ENCODE results near the gene MXD1. TPM values are rescaled to one million over a fixed set of nuclear protein-coding genes. Genes with fewer than 3 reads are reported as not detected.

Gene MXD1
- total RNA-seq, 1 experiment from 2014 or later = 13.3 TPM

- H3K36me3 Mint-ChIP-seq (ENCODE audit: insufficient read depth, unreplicated experiment) = peaks cover 10% of the 10 kb centered on the region
- no peak for DNase-seq
- CTCF ChIA-PET = no interaction called here
- BruUV-seq (replicated peaks) = no TSS peak
- H3K4me3 Mint-ChIP-seq (ENCODE audit: low read depth, unreplicated experiment) = no peak overlapping the region
- H3K27ac Mint-ChIP-seq (ENCODE audit: unreplicated experiment) = no peak overlapping the region
- peaks cover 28% of the 10 kb centered on the region for H3K4me1 Mint-ChIP-seq (ENCODE audit: low read depth, unreplicated experiment)
- no peaks in the 10 kb centered on the region for H3K9me3 Mint-ChIP-seq (ENCODE audit: low read depth, unreplicated experiment)
- intact Hi-C loops (cut with micrococcal nuclease; ENCODE audit: unreplicated experiment) = no loop called here
- H3K27me3 Mint-ChIP-seq (ENCODE audit: unreplicated experiment) = no peaks in the 10 kb centered on the region
- no peak for TF ChIP-seq CTCF (IDR thresholded peaks at IDR 0.05; ENCODE audit: unreplicated experiment)
Observed at GRCh38 chr2:69945441-69945840, 30.5 kb downstream of the MXD1 start.

GRCh38 chr2:69945941-69946340 is 31.0 kb downstream of the MXD1 start:
- no peak for DNase-seq
- H3K4me3 Mint-ChIP-seq (ENCODE audit: low read depth, unreplicated experiment) = peak overlapping the region; percentile 17
- H3K4me1 Mint-ChIP-seq (ENCODE audit: low read depth, unreplicated experiment) = peaks cover 28% of the 10 kb centered on the region
- H3K36me3 Mint-ChIP-seq (ENCODE audit: insufficient read depth, unreplicated experiment) = peaks cover 10% of the 10 kb centered on the region
- BruUV-seq (replicated peaks) = no TSS peak
- H3K27ac Mint-ChIP-seq (ENCODE audit: unreplicated experiment) = peak overlapping the region; percentile 33
- H3K27me3 Mint-ChIP-seq (ENCODE audit: unreplicated experiment) = no peaks in the 10 kb centered on the region
- CTCF ChIA-PET = interaction anchor here (0.5 to 1.0 kb wide), 2 partner anchors 32 to 120 kb away, joined by 3 read pairs; no protein-coding TSS in a partner anchor
- no peaks in the 10 kb centered on the region for H3K9me3 Mint-ChIP-seq (ENCODE audit: low read depth, unreplicated experiment)
- intact Hi-C loops (cut with micrococcal nuclease; ENCODE audit: unreplicated experiment) = no loop called here
- TF ChIP-seq CTCF (IDR thresholded peaks at IDR 0.05; ENCODE audit: unreplicated experiment) = no peak

- intact Hi-C loops (cut with micrococcal nuclease; ENCODE audit: unreplicated experiment) = no loop called here
- Mint-ChIP-seq H3K9me3 (ENCODE audit: low read depth, unreplicated experiment) (no peaks in the 10 kb centered on the region), H3K4me3 (ENCODE audit: low read depth, unreplicated experiment) (peak overlapping the region; percentile 17), H3K4me1 (ENCODE audit: low read depth, unreplicated experiment) (peaks cover 28% of the 10 kb centered on the region), H3K36me3 (ENCODE audit: insufficient read depth, unreplicated experiment) (peaks cover 10% of the 10 kb centered on the region), H3K27me3 (ENCODE audit: unreplicated experiment) (no peaks in the 10 kb centered on the region), H3K27ac (ENCODE audit: unreplicated experiment) (peak overlapping the region; percentile 33)
- CTCF ChIA-PET = interaction anchor here (0.5 to 1.0 kb wide), 2 partner anchors 32 to 119 kb away, joined by 3 read pairs; no protein-coding TSS in a partner anchor
- TF ChIP-seq CTCF (IDR thresholded peaks at IDR 0.05; ENCODE audit: unreplicated experiment) = no peak
- BruUV-seq (replicated peaks) = no TSS peak
- DNase-seq = peak; percentile 46
Observed at GRCh38 chr2:69946351-69947324, 31.7 kb downstream of the MXD1 start.

GRCh38 chr2:69947325-69947931 is 32.5 kb downstream of the MXD1 start:
- no peaks in the 10 kb centered on the region for H3K9me3 Mint-ChIP-seq (ENCODE audit: low read depth, unreplicated experiment)
- BruUV-seq (replicated peaks) = no TSS peak
- CTCF ChIA-PET = interaction anchor here (0.5 kb wide), 1 partner anchor 318 kb away, joined by 4 read pairs; no protein-coding TSS in a partner anchor
- peaks cover 10% of the 10 kb centered on the region for H3K36me3 Mint-ChIP-seq (ENCODE audit: insufficient read depth, unreplicated experiment)
- no peak overlapping the region for H3K4me3 Mint-ChIP-seq (ENCODE audit: low read depth, unreplicated experiment)
- H3K27me3 Mint-ChIP-seq (ENCODE audit: unreplicated experiment) = no peaks in the 10 kb centered on the region
- peaks cover 28% of the 10 kb centered on the region for H3K4me1 Mint-ChIP-seq (ENCODE audit: low read depth, unreplicated experiment)
- peak overlapping the region; percentile 14 for H3K27ac Mint-ChIP-seq (ENCODE audit: unreplicated experiment)
- intact Hi-C loops (cut with micrococcal nuclease; ENCODE audit: unreplicated experiment) = no loop called here
- TF ChIP-seq CTCF (IDR thresholded peaks at IDR 0.05; ENCODE audit: unreplicated experiment) = no peak
- DNase-seq = no peak

Measured in Calu3 (cell line).